SW 1271 (cell line): ENCODE data around the gene UBE3D.
"Not testable (repeated sequence)": the region's sequence is repeated elsewhere in the genome, so short reads cannot be mapped to it uniquely, and the experiment has no call there.

Source experiments
- DNase-seq, 2 experiments: peaks; one replicate each; lab custom pipeline; 2025; lab: John Stamatoyannopoulos, UW

Gene UBE3D

DNA sequence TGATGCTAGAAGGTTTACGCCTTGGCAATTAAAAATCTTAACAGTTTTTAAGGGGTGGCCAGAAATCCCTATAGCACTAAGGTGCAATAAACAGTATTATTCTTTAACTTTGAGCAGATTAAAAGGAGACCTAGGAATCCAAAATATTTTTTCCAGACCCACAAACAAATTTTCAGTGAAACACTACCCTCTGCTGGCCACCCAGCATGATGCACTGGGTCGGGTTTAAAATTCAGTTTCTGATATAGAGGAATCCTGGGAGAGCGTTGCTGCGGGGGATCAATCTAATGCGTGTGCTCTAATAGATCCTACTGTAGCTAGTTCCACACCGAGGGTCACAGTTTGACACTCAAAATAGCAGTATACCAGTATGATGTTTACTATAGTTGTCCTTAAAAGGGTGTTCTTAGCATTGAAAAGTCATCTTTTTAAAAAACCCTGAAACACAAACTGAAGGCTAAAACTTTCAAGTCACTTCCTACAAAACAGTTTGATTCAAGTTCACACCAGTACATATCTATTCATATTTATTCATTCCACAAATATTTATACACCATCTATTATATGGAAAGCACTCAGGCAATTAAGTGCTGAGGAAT lies 10.2 kb downstream of the UBE3D start:
- peak in 1 of 2 experiments; percentile 38 for DNase-seq

DNA sequence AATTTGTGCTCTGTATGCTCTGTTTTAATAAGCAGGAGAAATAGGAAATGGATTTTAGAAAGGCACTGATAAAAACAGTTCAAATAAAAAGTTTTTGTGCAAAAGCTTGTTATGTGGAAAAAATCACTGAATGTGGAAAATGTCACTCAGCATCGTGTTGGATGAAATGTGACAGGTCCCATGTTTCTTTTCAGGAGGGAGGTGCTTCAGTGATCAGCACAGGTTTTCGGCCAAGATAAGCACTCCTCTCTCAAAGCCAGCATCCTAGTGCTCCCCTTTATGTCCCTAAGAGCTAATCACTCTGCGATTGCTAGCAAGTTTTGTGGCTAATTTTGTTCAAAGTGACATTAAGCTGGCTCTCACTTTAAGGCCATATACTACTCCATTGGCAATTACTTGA lies 12.0 kb downstream of the UBE3D start:
- DNase-seq: no peak

DNA sequence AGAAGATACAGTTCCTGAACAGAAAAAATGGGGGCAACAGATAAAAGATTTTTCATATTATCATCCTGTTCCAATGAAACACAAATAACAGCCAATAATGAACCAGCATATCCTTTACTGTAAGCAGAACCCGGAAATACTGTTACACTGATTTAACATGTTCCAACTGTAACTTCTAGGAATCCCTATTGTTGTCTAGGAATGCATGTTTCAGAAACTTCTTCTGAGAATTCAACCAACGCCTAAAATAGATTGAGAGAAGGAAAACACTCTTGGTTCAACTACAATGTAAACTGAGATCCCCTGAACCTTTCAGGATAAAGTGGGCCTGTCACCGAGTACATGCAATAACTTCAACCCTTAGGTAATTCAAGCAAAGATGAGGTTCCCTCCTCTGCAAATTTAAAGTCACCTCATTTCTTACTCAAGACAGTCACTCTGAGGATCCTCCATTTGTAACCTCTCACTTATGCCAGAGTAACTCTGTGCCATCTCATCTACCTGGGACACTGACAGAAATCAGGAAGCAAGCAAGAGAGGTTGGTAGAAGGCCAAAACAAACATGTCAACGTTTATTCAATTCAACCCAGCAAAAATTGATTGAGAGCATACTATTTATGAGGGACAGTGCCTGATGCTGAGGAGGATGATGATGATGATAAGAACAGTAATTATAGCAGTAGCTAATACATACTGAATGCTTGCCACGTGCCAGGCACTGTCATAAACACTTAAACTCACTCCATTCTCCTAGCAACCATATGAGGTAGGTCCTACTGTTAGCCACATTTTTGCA lies 14.1 kb downstream of the UBE3D start:
- no peak for DNase-seq

DNA sequence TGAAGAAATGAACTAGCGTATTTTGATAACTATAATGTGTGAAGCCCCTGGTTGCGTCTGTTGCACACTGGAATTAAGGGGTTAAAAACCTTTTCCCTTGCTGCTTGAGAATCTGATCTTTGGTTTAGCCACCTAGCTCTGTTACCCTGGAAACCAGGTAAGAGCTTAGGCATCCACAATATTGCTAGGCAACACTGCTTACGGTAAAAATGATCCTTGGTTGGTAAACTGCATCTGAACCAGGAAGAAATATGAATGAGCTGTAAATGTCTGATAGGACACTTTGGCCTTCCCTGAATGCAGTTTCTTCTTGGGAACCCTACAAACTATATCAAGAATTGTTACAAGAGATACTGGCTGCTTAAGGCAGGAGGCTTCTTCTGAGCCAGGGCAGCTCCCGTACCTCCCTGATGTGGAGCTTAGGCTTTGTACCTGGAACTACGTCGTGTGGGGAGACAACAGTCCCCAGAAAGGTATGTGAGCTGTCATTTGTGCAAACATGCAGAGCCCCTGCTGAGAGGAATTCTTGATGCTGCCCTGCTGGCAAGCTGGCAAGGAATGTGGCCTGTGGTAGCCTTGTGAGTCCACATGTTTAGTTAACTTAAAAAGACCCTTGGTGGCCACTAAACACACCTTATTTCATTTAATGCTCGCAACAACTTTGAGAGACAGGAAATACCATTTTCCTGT lies 18.4 kb downstream of the UBE3D start:
- no peak for DNase-seq

DNA sequence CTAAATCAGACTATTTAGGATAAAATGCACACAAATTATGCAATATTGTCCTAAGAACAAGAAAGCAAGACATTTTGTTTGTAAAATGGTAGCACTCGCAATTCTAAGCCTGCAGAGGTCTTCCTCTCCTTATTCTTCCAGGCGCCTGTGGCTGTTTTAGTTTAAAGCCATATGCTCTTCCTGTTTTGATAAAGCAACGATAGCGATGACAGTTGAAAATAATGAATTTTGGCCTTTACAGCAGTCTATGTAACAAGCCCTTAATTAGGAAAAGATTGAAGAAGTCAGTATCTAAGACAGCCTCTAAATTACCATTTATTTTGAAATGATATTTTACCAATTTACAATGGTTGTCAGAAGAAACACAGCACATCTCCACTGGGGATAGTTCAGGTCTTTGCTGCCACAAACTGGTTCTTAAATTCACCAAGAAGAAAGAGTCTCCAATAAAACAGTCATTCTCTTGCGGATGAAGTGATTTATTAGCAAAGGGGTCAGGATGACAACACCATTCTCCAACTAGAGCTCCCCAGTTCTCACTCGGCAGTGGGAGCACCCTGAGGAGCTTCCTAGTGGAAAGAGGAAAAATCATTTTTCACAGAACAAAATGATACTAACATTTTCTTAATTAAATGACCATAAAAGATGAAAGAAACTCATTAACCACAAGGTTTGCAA lies 21.4 kb downstream of the UBE3D start:
- no peak for DNase-seq

DNA sequence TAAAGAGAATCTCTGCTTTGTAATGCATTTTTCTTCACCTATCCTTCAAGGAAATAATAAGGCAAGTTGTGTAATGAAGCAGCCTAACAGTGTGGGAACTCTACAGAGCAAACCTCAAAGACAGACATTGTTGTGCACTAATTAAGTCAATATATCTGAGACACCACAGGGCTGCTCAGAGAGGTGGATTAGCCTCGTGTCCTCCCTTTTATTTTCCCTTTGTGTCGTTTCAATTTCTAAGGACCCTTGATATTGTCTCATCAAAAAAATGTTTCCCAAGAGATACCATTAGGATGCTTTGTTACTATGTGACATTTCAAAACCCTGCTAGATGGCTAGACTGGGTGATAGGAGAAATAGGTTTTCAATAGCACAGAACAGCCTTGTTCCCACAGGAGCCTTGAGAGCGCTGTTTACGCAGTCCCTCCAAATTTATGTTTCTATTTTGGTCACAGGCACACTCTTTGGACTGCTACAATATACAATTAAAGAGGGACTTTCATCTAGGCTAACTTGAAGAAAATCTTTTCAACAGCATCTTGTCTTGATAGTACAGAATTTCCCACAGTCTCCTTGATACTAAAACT lies 23.1 kb downstream of the UBE3D start:
- no peak for DNase-seq

DNA sequence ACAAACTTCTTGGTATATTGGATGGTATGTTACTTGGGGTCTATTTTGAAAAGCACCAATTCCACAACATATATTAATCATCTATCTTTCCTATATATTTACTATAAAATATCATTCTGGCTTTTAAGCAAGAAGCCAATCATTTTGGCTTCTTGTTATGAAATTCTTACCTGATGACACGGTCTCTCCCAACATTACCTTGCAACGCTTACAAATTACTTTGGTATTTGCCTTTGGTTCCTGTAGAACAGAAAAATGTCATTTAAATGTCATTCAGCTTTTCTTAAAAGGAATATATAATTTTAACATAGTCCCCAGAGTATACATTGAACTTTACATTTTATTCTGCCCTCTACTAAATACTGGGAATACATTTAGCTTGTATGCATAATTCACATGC lies 27.4 kb downstream of the UBE3D start:
- no peak for DNase-seq

DNA sequence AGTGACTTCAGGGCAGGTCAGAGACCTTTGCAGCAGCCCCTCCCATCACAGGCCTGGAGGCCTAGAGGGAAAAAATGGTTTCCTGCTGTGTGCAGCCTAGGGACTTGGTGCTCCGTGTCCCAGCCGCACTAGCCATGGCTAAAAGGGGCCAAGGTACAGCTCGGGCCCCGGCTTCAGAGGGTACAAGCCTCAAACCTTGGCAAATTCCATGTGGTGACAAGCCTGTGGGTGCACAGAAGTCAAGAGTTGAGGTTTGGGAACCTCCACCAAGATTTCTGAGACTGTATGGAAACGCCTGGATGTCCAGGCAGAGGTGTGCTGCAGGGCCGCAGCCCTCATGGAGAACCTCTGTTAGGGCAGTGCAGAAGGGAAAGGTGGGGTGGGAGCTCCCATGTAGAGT lies 34.0 kb downstream of the UBE3D start:
- no peak for DNase-seq

DNA sequence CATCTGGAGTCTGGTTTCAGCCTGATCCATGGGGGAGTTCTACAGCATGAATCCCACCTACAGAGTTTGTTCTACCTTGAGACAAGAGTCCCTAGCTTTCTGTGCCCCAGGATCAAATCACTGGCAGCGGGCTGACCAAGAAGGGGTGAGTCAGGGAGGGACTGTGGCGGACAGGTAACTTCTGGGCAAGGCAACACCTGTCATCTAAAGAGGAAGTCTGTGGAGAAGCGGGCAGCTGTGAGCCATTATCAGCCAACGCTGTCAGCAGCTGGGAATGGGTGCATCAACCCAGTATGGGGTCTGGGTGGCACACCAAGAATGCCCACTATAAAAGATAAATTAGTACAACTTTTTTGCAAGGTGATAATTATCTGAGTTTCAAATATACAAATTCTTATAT lies 45.9 kb downstream of the UBE3D start:
- no peak for DNase-seq

DNA sequence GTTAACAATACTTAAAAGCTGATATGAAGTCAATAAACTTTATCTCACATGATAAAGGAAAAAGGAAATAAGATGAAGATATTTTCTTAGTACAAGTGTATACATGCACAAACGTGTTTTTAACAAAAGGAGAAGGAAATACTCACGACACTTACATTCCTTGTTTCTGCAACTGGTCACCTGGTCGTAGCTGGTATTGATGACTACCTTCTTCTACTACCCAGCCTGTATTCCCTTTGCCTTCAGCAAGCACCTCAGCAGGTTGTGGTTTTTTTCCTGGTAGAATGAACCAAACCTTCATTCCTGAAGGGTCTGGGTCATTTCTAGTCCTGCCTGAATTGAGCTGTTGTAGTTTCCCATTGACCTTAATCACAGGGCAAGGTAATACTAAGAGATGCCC lies 54.5 kb downstream of the UBE3D start:
- DNase-seq: not testable (repeated sequence)

DNA sequence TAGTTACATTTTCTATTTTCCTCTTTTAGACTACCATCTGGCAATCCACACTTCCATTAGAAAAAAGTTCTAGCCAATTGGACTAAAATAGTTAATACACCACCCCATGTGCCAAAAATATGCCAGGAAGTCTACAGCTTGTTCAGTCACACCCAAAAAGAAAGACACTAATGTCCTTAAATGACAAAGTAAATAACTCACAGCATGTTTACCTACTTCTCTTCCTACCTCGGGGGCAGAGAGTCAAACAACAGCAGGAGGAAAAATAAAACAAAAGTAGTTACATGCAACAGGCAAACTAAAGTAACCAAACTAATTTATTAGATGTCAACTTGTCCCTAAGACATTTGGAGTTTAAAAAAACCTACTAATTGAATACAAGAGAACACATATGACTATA lies 57.0 kb downstream of the UBE3D start:
- no peak for DNase-seq

DNA sequence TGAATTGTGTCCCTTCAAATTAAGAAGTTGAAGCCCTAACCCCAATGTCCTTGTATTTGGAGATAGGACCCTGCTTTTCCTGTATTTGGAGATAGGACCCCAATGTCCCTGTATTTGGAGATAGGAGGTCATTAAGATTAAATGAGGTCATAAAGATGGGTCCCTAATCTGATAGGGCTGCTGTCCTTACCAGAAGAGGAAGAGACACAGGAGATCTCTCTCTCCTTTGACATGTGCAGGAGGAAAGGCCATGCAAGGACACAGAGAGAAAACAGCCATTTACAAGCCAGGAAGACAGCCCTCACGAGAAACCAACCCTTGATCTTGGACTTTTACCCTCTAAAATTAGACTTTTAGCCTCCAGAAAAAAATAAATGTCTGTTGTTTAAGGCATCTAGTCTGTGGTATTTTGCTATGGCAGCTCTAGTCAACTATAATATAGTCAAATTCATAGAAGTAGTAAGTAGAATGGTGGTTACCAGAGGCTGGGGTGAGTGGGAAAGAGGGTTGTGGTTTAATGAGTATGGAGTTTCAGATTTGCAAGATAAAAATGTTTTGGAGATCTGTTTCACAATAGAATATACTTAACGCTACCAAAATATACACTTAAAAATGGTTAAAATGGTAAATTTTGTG lies 59.3 kb downstream of the UBE3D start:
- DNase-seq: no peak

DNA sequence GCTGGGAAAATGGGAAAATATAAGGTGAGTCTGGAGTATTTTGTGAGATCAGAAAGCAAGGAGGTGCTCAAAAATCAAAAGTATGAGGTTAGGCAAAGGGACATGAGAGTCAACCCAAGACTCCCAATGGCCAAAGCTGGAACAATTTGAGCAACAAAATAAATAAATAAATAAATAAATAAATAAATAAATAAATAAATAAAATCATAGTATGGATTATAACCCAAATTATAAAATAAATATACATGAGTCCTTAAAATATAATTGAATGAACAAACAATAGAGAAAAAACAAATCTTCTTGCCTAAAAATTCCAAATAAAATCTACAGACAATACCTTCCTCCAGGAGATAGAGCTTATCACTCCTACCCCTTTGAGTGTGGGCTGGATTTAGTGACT lies 69.5 kb downstream of the UBE3D start:
- DNase-seq: no peak

DNA sequence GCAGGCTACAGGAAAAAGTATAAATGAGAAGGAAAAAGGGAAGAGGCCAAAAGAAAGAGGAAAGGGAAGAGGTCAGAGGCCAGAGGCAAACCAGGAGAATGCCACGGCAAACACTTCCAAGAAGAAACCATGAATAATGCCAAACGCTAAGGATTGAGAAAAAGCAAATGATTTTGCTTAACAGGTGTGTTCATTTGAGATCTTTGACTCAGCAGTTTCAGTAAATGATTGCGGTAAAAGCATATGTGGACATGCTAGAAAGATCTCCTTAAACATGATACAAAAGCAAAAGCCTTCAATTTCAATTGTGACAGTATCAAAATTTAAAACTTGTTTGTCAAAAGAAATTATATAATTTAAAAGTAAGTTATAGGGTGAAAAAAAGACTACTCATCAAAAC lies 70.6 kb downstream of the UBE3D start:
- DNase-seq: no peak

DNA sequence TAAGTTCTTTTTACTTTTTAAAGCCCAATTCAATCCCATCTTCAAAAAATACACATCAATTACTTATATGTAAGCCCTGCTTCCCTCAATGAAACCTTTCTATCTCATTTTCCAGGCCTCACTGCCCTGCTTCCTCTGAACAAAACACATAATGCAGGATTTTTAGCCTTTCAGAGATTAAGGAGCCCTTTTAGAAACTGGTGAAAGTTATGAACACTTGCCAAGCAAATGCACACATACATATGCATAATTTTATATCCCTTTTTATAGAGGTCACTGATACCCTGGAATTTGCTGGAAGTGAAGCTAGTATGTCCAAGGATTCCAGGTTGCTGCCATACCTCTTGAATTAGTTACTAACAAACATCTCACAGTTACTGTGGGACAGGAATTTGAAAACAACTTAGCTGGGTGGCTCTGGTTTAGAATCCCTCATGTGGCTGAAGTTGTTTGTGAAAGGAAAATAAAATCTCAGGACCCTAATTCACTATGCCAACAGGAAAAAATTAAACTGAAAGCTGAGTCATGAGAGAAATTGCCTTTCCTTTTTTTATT lies 75.8 kb downstream of the UBE3D start:
- DNase-seq: no peak

DNA sequence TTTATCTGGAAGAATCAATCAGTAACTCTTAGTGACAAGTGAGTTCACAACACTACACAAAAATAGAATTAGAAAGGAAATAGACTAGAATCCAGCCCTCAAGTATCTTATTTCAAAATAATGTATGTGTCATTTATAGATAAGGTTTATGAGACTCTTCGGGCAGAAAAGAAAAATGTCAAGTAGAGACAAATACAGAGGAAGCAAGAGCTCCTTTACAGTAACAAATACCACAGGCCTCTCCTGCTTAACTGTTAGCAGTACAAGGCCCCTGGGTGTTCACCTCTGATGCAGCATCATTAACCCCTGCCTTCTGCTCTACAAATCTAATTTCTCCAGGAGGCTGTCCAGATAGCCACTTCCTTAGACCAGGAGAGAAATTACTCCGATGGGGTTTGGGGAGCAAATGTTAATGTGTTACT lies 76.7 kb downstream of the UBE3D start:
- DNase-seq: no peak

DNA sequence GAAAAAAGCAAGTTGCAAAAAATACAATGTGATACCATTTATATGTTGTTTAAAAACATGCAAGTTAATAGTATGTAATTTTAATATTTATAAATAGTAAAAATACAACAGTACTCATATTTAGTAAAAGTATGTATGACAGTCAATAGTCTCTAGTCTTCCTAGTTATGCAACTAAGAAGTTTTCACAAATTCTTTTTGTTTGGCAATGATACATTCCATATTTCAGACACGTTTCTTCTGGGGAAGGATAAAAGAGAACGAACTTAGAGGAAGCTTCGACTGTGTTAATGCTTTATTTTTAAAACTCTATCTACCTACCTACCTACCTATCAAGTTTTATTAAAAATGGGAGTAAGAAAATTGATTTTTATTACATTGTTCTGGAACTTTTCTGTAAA lies 77.7 kb downstream of the UBE3D start:
- DNase-seq: no peak

DNA sequence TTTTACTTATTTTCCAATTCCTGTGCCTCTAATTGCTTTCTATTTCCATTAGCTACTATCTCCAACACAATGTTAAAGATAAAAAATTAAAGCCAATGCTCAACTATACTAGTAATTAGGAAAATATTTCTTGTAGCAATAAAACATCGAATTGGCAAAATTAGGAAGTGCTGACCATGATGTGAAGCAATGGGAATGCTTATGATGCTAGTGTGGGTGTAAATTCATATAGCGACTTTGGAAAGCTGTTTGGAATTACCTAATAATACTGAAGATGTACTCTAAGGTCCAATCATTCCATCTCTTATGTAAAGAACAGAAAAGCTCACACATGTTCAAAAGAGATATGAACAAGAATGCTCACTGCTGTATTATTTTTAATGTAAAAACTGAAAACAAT lies 78.2 kb downstream of the UBE3D start:
- DNase-seq: no peak

DNA sequence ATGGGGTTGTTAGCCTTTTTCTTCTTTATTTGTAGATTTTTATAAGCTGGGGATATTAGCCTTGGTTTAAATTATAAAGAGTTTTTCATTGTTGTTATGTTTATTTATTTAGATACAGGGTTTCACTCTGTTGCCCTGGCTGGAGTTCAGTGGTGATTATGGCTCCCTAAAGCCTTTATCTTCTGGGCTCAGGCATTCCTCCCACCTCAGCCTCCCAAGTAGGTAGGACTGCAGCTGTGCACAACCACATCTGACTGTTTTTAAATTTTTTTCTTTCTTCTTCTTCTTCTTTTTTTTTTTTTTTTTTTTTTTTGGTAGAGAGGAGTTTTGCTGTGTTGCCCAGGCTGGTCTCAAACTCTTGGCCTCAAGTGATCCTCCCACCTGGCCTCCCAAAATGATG lies 80.9 kb downstream of the UBE3D start:
- DNase-seq: no peak

DNA sequence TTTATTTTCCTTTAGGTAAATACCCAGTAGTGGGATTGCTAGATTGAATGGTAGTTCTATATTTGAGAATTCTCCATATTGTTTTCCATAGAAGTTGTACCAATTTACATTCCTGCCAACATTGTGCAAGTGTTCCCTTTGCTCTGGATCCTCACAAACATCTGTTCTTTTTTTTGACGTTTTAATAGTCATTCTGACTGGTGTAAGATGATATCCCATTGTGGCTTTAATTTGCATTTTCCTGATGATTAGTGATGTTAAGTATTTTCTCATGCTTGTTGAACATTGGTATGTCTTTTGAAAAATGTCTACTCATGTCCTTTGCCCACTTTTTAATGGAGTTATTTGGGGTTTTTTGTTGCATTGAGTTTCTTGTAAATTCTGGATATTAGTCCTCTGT lies 85.6 kb downstream of the UBE3D start:
- DNase-seq: no peak

DNA sequence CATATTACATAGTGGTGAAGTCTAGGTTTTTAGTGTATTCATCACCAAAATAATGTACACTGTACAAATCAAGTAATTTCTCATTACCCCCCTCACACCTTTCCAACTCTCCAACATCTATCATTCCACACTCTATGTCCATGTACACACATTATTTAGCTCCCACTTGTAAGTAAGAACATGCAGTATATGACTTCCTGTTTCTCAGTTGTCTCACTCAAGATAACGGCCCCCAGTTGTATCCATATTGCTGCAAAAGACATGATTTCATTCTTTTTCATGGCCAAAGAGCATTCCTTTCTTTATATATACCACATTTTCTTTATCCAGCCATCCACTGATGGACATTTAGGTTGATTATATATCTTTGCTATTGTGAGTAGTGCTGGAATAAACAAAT lies 86.0 kb downstream of the UBE3D start:
- DNase-seq: no peak
